A549 (cell line): Measurements from ENCODE around the gene TMEM259.

ENCODE experiments used
- CTCF ChIP-seq: fragments of >200 bp; sonication (Bioruptor Twin); formaldehyde crosslinking; IDR thresholded peaks from 3 replicates; pipeline ENCODE4 v1.5.1; 2016
- HDAC2 ChIP-seq: fragments of 200-600 bp; sonication (generic); IDR thresholded peaks from 2 replicates; pipeline ENCODE4 v1.6.1; 2016
- HOXB13 ChIP-seq: fragments of 250-450 bp; sonication (Bioruptor Pico); IDR thresholded peaks from 2 replicates; pipeline ENCODE4 v1.5.0; 2020; ENCODE audit warnings: low read depth, mild to moderate bottlenecking, moderate library complexity
- PHF8 ChIP-seq: fragments of 200-600 bp; sonication (generic); IDR thresholded peaks from 2 replicates; pipeline ENCODE4 v1.6.1; 2016; ENCODE audit warnings: low read depth, mild to moderate bottlenecking, antibody characterized with exemption, moderate library complexity, borderline replicate concordance
- RAD21 ChIP-seq, 2 experiments: fragments of >200 bp in 1 of 2; sonication (Bioruptor Twin) in 1 of 2; formaldehyde crosslinking in 1 of 2; IDR thresholded peaks in 1 of 2; conservative IDR thresholded peaks in 1 of 2; 2 replicates in 1 of 2; 3 replicates in 1 of 2; pipeline ENCODE4 v1.6.1; 2012 to 2018; ENCODE audit warnings: inconsistent platforms in 1 of 2
- RARB ChIP-seq: fragments of 250-450 bp; sonication (Bioruptor Pico); IDR thresholded peaks from 2 replicates; pipeline ENCODE4 v1.8.0; 2021; ENCODE audit warnings: mild to moderate bottlenecking, moderate library complexity
- RCOR1 ChIP-seq: fragments of 150-350 bp; IDR thresholded peaks from 2 replicates; pipeline ENCODE4 v1.6.1; 2014; ENCODE audit warnings: antibody characterized with exemption, low read length, low read depth
- SMC3 ChIP-seq: fragments of >200 bp; sonication (Bioruptor Twin); formaldehyde crosslinking; IDR thresholded peaks from 3 replicates; pipeline ENCODE4 v1.6.1; 2018; ENCODE audit warnings: inconsistent platforms
- SREBF2 ChIP-seq: fragments of 450-650 bp; IDR thresholded peaks from 2 replicates; pipeline ENCODE4 v1.6.1; 2014; ENCODE audit warnings: mild to moderate bottlenecking, moderate library complexity

DNA sequence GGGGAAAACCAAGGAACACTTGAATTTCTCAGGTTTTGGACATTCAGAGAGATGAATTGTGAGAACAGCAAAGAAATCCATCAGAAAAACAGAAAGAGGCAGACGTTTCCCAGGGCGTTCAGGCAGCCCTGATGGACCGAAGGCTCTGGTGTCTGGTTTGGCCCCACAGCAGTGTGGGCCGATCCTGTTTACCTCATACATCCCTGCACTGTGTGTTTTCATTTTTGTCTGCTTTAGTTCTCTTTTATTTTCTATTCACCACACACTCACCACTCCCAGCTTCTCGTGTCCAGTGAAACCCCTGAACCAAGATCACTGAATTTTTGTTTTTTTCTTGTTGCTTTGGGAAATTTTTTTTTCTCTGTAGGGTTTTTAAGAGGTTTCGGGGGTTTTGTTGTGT is 48.6 kb downstream of the TMEM259 start:
- TF ChIP-seq HDAC2 (no peak), SREBF2 (no peak), CTCF (no peak), SMC3 (no peak), RAD21 (conservative IDR thresholded peaks at IDR 0.05 in 1 of 2, IDR thresholded peaks at IDR 0.05 in 1 of 2) (no peak), PHF8 (no peak), HOXB13 (no peak), RARB (CRISPR knock-in tag) (no peak), RCOR1 (no peak)
